ENCODE measurements around the gene ST3GAL3.

- TF ChIP-seq, protein P1, sequence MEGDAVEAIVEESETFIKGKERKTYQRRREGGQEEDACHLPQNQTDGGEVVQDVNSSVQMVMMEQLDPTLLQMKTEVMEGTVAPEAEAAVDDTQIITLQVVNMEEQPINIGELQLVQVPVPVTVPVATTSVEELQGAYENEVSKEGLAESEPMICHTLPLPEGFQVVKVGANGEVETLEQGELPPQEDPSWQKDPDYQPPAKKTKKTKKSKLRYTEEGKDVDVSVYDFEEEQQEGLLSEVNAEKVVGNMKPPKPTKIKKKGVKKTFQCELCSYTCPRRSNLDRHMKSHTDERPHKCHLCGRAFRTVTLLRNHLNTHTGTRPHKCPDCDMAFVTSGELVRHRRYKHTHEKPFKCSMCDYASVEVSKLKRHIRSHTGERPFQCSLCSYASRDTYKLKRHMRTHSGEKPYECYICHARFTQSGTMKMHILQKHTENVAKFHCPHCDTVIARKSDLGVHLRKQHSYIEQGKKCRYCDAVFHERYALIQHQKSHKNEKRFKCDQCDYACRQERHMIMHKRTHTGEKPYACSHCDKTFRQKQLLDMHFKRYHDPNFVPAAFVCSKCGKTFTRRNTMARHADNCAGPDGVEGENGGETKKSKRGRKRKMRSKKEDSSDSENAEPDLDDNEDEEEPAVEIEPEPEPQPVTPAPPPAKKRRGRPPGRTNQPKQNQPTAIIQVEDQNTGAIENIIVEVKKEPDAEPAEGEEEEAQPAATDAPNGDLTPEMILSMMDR (IDR thresholded peaks at IDR 0.05) = no peak
- no peak for TF ChIP-seq POLR2A (IDR thresholded peaks at IDR 0.05)
These were observed 180.4 kb downstream of the ST3GAL3 start for GRCh38 chr1:43887748-43888147.
